GM19238 (cell line): Measurements from ENCODE around the gene COL13A1.

Experiments used
- DNase-seq: peaks from one replicate; pipeline ENCODE4 v3.0.0; 2011; ENCODE audit warnings: low spot score; ENCODE audit not compliant: insufficient read length

Gene COL13A1

DNA sequence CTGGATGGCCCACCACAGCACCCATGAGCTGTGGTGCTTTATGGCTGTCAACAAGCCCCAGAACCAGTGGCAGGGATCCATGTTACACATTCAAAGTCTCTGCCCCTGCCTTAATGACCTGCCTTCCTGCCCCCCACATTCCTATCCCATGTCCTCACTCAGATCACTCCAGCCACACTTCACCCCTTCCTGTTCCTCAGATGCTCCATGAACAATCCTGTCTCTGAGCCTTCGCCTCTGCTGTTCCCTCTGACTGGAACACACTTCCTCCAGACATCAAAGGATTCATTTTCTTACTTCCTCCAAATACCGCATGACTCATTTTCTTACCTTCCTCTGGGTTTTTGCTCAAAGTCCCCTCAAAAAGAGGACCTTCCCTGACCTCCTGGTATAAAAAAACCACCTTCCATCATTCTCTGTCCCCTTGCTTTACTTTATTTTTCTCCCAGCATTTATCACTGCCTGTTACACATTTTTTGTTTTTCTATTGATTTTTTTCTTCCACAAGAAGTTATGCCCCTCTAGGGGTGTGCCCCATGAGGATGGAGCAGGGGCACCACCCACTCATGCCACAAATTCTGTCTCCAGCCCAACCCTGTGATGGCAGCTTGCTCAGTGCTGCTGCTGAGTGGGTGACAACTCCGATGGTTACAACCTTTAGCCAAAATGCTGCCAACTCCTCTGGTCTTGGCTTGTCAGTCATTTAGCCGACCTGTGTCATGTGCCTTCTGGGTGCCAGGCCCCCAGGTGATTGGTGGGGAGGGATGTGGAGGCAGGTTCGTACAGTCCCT lies 18.2 kb downstream of the COL13A1 start:
- DNase-seq, result no peak

- DNase-seq, result no peak
These were observed 19.1 kb downstream of the COL13A1 start for GRCh38 chr10:69820817-69821216.

GRCh38 chr10:69825604-69826003 lies 23.9 kb downstream of the COL13A1 start:
- DNase-seq, result no peak

- DNase-seq, result no peak
These were observed 24.4 kb downstream of the COL13A1 start for GRCh38 chr10:69826094-69826493.

DNA sequence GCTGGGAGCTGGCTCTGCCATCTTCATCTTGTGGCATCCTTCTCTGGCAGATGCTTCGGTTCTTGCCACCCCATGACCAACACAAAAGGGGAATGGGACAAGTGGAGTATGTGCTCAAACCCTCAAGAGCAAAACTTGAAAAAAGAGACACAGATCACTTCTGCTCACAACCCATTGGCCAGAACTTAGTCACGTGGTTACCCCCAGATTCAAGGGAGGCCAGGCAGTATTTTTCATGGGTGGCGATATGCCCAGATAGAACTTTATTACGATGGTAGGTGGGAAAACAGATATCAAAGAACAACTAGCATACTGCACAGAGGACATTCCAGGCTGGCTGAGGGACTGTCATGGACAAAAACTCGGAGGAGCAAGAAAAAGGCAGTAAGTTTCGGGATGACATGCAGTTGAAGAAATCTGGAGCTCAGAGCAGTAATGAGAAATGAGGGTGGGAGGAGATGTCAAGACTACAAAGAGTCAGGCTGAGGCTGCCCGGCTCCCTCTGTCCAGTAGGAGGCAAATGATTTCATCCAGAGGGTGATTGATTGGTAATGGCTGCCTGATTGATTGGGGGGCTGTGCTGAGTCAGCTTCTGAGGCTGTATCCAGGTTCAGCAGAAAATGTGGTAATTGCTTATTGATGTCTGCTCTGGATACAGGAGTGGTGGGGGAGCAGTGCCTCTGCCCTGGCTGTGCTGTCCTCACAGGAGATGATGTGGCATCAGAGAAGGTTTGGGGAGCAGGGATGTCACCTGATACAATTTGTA lies 25.3 kb downstream of the COL13A1 start:
- no peak for DNase-seq

- no peak for DNase-seq
These were observed 26.6 kb downstream of the COL13A1 start for GRCh38 chr10:69828144-69828870.

- no peak for DNase-seq
These were observed 28.1 kb downstream of the COL13A1 start for GRCh38 chr10:69829775-69830174.

- DNase-seq, result no peak
These were observed 29.6 kb downstream of the COL13A1 start for GRCh38 chr10:69831231-69831855.

GRCh38 chr10:69835233-69835632 lies 33.5 kb downstream of the COL13A1 start:
- no peak for DNase-seq

GRCh38 chr10:69835875-69836730 lies 34.4 kb downstream of the COL13A1 start:
- DNase-seq, result no peak

GRCh38 chr10:69836731-69837030 lies 35.0 kb downstream of the COL13A1 start:
- DNase-seq, result no peak

DNA sequence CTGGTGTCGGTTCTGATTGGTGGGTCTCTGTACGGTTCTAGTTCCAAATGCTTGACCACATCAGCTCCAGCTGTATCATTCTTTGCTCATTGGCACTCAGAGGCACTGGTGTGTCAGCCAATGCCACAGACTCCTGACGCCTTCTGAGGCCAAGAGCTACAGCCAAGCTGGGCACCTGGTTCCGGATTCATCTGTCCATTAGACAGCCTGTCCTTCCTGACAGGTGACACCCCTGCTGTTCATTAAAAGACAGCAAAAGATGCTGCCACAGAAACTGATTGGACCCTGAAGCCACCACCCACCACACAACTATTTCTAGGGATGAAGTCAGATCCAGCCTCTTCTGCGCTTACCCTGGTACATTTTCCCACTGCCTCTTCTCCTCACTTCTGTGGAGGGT lies 35.6 kb downstream of the COL13A1 start:
- no peak for DNase-seq

DNA sequence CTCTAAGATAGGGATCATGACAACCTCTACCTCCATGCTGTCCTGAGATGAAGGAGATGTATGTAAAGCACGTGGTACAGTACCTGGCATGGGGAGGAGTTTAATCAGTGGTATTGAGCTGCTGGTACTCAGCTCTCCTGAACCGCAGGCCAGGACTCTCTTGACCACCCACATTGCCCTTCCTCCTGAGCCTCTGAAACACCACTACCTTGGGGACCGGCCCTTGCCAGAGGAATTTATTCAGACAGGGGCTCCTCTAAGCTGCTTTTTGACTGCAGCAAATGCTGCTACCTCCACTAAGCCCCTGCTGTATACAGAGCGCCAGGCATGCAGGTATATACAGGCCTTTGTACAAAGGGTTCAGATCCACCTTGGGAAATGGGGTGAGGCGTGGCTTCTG lies 36.7 kb downstream of the COL13A1 start:
- no peak for DNase-seq

GRCh38 chr10:69838853-69839252 lies 37.1 kb downstream of the COL13A1 start:
- no peak for DNase-seq

DNA sequence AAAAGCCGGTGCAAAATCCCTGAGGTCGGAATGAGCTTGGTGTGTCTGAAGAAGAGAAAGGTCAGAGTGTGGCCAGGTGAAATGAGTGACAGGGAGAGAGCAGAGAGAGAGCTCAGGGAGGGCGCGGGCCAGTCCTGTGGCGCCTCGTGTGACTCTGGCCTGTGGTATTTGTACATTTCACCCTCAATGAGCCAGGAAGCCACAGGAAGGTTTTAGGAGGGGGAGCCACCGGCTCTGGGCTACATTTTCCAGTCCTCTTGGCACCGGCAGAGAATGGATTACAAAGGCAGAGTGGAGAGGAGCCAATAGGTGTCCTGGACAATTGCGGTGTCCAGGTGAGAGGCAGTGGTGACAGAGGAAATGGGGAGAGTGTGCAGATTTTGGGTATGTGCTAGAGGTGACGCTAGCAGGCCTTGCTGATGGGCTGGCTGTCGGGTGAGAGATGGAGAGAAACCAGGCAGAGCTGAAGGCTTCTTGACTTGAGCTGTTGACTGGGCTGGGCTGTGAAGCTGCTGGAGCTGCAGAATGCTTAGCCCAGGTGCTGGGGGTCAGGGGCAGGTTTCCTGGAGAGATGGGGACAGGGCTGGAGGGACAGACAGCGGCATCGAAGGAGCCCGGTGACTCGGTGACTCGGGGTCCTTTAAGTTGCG lies 38.1 kb downstream of the COL13A1 start:
- DNase-seq, result no peak

DNA sequence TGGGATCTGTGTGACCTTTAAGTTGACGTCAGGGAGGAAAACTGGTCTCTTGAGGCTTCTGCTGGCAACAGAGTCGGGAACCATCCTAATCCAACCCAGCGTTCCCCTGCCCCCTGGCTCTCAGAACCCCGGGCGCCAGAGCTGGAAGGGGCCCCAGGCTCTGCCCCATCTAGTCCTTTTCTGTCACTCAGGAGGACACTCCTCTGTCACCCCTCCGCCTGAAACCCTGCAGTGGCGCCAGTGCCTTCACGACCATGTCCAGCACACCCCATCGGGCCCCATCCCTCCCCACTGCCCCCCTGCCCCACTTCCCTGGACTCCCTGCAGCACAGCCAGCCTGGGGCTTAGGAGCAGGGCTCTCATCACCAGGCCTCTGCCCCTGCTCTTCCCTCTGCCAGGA lies 39.1 kb downstream of the COL13A1 start:
- no peak for DNase-seq

- no peak for DNase-seq
These were observed 40.3 kb downstream of the COL13A1 start for GRCh38 chr10:69842020-69842419.

DNA sequence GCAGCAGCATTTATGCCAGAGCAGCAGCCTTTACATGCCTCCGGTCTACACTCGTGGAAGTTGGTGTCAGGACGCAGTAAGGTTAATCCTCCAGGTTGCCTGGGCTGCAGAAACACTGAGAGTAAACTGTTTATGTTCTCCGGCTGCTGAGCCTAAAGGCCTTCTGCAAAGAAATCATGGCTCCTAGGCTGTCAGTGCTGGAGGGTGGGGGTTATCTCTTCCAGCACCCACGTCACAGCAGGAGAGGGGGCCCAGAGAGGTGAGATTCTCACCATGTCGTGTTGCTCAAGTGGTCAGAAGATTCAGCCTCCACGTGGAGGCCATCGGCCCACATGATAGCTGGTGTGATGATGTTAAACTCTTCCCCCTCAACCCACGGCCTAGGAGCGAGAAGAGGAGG lies 41.2 kb downstream of the COL13A1 start:
- DNase-seq, result no peak

GRCh38 chr10:69843923-69844322 lies 42.2 kb downstream of the COL13A1 start:
- DNase-seq, result no peak

DNA sequence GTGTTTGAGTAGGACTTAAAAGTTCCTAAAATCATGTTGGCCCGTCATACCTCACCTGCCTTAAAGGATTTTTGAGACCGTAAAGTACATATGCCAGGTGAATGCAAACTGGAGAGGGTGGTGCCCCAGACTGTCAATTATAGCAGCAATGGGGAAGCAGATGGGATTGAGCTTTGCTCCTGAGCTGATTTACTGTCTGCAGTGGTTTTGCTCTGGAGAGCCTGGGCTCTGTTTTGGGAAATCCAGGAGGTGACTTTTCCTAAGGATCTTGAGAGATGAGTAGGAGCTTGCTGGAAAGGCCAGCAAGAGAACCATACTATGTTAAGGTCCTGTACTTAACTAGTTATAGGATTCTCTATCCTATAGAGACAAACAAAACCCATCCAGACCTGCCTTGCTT lies 43.0 kb downstream of the COL13A1 start:
- no peak for DNase-seq
